GM06990 (cell line): Measurements from ENCODE around the gene PDE6A.

ENCODE experiments used
- DNase-seq: peaks from one replicate; pipeline ENCODE4 v3.0.0-alpha.2; 2011; ENCODE audit not compliant: insufficient read length; ENCODE audit errors: extremely low read depth
- H3K27me3 ChIP-seq: replicated peaks from 2 replicates; pipeline ENCODE4 v1.6.0; 2011; ENCODE audit warnings: low read length; ENCODE audit not compliant: control insufficient read depth, insufficient read depth
- H3K36me3 ChIP-seq: 2 replicates; pipeline ENCODE4 v1.5.1; 2011; ENCODE audit warnings: low read length; ENCODE audit not compliant: control insufficient read depth, insufficient read depth
- H3K4me3 ChIP-seq: replicated peaks from 2 replicates; pipeline ENCODE4 v1.5.1; 2011; ENCODE audit warnings: low read depth, mild to moderate bottlenecking, control low read depth, low read length
- TF ChIP-seq, protein P1 (sequence below): IDR thresholded peaks from 2 replicates; pipeline ENCODE4 v1.5.1; 2011; ENCODE audit warnings: low read length, control low read depth, mild to moderate bottlenecking, inconsistent platforms; ENCODE audit not compliant: insufficient read depth, poor library complexity, severe bottlenecking

The PDE6A gene

GRCh38 chr5:149871471-149871870 is 73.1 kb downstream of the PDE6A start:
- TF ChIP-seq, protein P1, sequence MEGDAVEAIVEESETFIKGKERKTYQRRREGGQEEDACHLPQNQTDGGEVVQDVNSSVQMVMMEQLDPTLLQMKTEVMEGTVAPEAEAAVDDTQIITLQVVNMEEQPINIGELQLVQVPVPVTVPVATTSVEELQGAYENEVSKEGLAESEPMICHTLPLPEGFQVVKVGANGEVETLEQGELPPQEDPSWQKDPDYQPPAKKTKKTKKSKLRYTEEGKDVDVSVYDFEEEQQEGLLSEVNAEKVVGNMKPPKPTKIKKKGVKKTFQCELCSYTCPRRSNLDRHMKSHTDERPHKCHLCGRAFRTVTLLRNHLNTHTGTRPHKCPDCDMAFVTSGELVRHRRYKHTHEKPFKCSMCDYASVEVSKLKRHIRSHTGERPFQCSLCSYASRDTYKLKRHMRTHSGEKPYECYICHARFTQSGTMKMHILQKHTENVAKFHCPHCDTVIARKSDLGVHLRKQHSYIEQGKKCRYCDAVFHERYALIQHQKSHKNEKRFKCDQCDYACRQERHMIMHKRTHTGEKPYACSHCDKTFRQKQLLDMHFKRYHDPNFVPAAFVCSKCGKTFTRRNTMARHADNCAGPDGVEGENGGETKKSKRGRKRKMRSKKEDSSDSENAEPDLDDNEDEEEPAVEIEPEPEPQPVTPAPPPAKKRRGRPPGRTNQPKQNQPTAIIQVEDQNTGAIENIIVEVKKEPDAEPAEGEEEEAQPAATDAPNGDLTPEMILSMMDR, result no peak
- DNase-seq, result no peak
- H3K4me3 ChIP-seq, result no peak overlapping the region
- no peaks in the 10 kb centered on the region for H3K27me3 ChIP-seq
- H3K36me3 ChIP-seq, result no peaks in the 10 kb centered on the region

GRCh38 chr5:149870697-149871096 is 73.9 kb downstream of the PDE6A start:
- no peaks in the 10 kb centered on the region for H3K36me3 ChIP-seq

GRCh38 chr5:149870232-149870631 is 74.4 kb downstream of the PDE6A start:
- Histone ChIP-seq H3K36me3 (no peaks in the 10 kb centered on the region), H3K27me3 (no peaks in the 10 kb centered on the region), H3K4me3 (no peak overlapping the region)
- DNase-seq, result no peak
- TF ChIP-seq, protein P1, result no peak

More at GRCh38 chr5:149870697-149871096, 73.9 kb downstream of the PDE6A start:
- no peak overlapping the region for H3K4me3 ChIP-seq
- TF ChIP-seq, protein P1, result no peak
- DNase-seq, result no peak
- no peaks in the 10 kb centered on the region for H3K27me3 ChIP-seq

- Histone ChIP-seq H3K4me3 (no peak overlapping the region), H3K36me3 (no peaks in the 10 kb centered on the region), H3K27me3 (no peaks in the 10 kb centered on the region)
- TF ChIP-seq, protein P1, result no peak
- no peak for DNase-seq
Observed at GRCh38 chr5:149869411-149869821, 75.2 kb downstream of the PDE6A start.

GRCh38 chr5:149865746-149866145 is 78.8 kb downstream of the PDE6A start:
- DNase-seq, result no peak
- H3K4me3 ChIP-seq, result no peak overlapping the region
- no peaks in the 10 kb centered on the region for H3K27me3 ChIP-seq
- TF ChIP-seq, protein P1, result no peak
- no peaks in the 10 kb centered on the region for H3K36me3 ChIP-seq

GRCh38 chr5:149863830-149864229 is 80.8 kb downstream of the PDE6A start:
- H3K36me3 ChIP-seq, result no peaks in the 10 kb centered on the region
- DNase-seq, result no peak
- no peak overlapping the region for H3K4me3 ChIP-seq
- TF ChIP-seq, protein P1, result peak; percentile 3
- no peaks in the 10 kb centered on the region for H3K27me3 ChIP-seq
